Spleen (tissue), 7 donors: ENCODE data around the gene ACP7.

Experiments
- POLR2A ChIP-seq, 3 donors: fragments of 450-650 bp; IDR thresholded peaks; one replicate each; pipeline ENCODE4 v1.5.1; 2017; ENCODE audit warnings: antibody characterized with exemption in 3 of 3, mild to moderate bottlenecking in 1 of 3
- POLR2AphosphoS5 ChIP-seq, 3 donors: sonication (generic); formaldehyde crosslinking; IDR thresholded peaks; one replicate each; pipeline ENCODE4 v1.5.1; 2017; ENCODE audit warnings: antibody characterized with exemption in 3 of 3
- TF ChIP-seq, protein P1 (sequence below), 11 experiments: fragments of 200-600 bp in 7 of 11; fragments of 450-650 bp in 4 of 11; sonication (generic) in 4 of 11; IDR thresholded peaks in 8 of 11; conservative IDR thresholded peaks in 3 of 11; 1 replicate in 7 of 11; 2 replicates in 4 of 11; pipeline versions ENCODE4 v1.4.0 to v1.8.0; 2016 to 2021; ENCODE audit warnings: antibody characterized with exemption in 11 of 11, inconsistent platforms in 4 of 11, mild to moderate bottlenecking in 1 of 11
- donor health status: DM: no; HTN: no; CAD: no; lungs with moderate emphysema.
- donor health status: DM: no; HTN: no; CAD: no.
- donor health status: DM: no; HTN: no; CAD: no.

DNA sequence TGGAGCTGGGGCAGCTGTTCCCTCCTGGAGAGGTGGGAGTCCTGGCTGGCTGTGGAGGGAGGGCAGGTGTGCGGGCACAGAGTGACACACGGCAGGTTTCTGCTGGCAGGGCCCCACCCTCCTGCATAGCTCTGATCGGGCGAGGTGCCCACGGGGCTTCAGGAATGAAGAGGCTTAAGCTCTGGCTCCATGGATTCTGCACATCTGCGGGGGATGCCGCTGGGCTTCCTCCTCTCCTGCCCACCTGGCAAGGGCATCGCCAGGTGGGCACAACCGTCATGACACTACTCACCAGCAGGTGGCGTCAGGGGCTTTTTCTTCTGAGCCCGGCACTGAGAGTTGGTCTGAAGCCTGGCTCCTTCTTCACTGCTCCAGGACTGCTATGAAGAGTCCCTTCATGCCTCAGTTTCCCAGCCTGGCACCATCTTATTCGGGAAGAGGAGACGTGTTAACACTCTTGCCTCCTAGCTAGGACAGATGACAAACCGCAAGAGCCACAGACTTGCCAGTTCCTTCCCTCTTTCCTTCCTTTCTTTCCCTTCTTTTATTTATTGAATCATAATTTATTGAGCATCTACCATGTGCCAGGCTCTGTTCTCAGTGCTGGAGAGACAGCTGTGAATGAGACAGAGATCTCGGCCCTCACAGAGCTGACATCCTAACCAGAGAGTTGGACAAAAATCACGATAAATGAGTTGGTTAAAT lies 26.2 kb downstream of the ACP7 start:
- TF ChIP-seq POLR2AphosphoS5 (IDR thresholded peaks at IDR 0.05), result no peak
- TF ChIP-seq, protein P1, sequence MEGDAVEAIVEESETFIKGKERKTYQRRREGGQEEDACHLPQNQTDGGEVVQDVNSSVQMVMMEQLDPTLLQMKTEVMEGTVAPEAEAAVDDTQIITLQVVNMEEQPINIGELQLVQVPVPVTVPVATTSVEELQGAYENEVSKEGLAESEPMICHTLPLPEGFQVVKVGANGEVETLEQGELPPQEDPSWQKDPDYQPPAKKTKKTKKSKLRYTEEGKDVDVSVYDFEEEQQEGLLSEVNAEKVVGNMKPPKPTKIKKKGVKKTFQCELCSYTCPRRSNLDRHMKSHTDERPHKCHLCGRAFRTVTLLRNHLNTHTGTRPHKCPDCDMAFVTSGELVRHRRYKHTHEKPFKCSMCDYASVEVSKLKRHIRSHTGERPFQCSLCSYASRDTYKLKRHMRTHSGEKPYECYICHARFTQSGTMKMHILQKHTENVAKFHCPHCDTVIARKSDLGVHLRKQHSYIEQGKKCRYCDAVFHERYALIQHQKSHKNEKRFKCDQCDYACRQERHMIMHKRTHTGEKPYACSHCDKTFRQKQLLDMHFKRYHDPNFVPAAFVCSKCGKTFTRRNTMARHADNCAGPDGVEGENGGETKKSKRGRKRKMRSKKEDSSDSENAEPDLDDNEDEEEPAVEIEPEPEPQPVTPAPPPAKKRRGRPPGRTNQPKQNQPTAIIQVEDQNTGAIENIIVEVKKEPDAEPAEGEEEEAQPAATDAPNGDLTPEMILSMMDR (IDR thresholded peaks at IDR 0.05 in 8 of 11, conservative IDR thresholded peaks at IDR 0.05 in 3 of 11), result peak; percentile 59 to 89 (median 77)
- TF ChIP-seq POLR2A (IDR thresholded peaks at IDR 0.05), result no peak
